ENCODE measurements around the gene PTBP3.

PTBP3 gene

GRCh38 chr9:112180387-112180881, 153.0 kb downstream of the PTBP3 start:
- Histone ChIP-seq H3K9ac (no peak overlapping the region; the same call in 1 of the 2 replicates), H2AFZ (ENCODE audit: low read depth) (peak overlapping the region; percentile 31), H3K4me2 (peak overlapping the region; percentile 60), H3K36me3 (ENCODE audit: insufficient read depth) (no peaks in the 10 kb centered on the region), H3K27me3 (ENCODE audit: insufficient read depth, low read depth) (no peaks in the 10 kb centered on the region), H3K4me1 (ENCODE audit: low read depth, poor library complexity, severe bottlenecking) (peaks cover 37% of the 10 kb centered on the region), H4K20me1 (ENCODE audit: insufficient read depth) (no peaks in the 10 kb centered on the region), H3K79me2 (ENCODE audit: insufficient read depth, low read depth) (no peaks in the 10 kb centered on the region), H3K4me3 (IDR thresholded peaks at IDR 0.05; ENCODE audit: insufficient read depth, low read depth, low read length) (no peak overlapping the region), H3K27ac (peak overlapping the region; percentile 28; the same call in 1 of the 2 replicates)
- TF ChIP-seq, protein P1, sequence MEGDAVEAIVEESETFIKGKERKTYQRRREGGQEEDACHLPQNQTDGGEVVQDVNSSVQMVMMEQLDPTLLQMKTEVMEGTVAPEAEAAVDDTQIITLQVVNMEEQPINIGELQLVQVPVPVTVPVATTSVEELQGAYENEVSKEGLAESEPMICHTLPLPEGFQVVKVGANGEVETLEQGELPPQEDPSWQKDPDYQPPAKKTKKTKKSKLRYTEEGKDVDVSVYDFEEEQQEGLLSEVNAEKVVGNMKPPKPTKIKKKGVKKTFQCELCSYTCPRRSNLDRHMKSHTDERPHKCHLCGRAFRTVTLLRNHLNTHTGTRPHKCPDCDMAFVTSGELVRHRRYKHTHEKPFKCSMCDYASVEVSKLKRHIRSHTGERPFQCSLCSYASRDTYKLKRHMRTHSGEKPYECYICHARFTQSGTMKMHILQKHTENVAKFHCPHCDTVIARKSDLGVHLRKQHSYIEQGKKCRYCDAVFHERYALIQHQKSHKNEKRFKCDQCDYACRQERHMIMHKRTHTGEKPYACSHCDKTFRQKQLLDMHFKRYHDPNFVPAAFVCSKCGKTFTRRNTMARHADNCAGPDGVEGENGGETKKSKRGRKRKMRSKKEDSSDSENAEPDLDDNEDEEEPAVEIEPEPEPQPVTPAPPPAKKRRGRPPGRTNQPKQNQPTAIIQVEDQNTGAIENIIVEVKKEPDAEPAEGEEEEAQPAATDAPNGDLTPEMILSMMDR (conservative IDR thresholded peaks at IDR 0.05; ENCODE audit: low read depth, low read length), result no peak

DNA sequence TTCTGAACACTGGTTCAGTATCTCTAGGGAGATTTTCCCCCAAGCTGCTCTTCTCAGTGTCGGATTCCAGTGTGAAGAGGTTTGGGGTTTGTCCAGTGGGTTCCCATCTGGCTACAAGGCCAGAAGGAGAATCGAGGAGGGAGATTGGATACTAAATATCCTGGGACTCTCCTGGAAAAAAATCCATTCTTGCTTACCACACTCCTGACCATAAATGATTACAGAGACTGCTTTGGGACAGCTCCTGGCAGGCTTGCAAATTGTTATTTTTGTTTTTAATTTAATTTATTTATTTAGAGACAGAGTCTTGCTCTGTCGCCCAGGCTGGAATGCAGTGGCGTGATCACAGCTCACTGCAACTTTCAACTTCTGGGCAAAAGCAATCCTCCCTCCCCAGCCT, 153.6 kb downstream of the PTBP3 start:
- Histone ChIP-seq H3K4me1 (ENCODE audit: low read depth, poor library complexity, severe bottlenecking) (peaks cover 38% of the 10 kb centered on the region), H3K27ac (peak overlapping the region; percentile 28; the same call in 1 of the 2 replicates), H3K27me3 (ENCODE audit: insufficient read depth, low read depth) (no peaks in the 10 kb centered on the region), H3K36me3 (ENCODE audit: insufficient read depth) (no peaks in the 10 kb centered on the region), H4K20me1 (ENCODE audit: insufficient read depth) (no peaks in the 10 kb centered on the region), H3K4me2 (peak overlapping the region; percentile 60), H3K4me3 (IDR thresholded peaks at IDR 0.05; ENCODE audit: insufficient read depth, low read depth, low read length) (no peak overlapping the region), H2AFZ (ENCODE audit: low read depth) (peak overlapping the region; percentile 31; the same call in 1 of the 2 replicates), H3K79me2 (ENCODE audit: insufficient read depth, low read depth) (no peaks in the 10 kb centered on the region), H3K9ac (no peak overlapping the region; the same call in 1 of the 2 replicates)
- TF ChIP-seq, protein P1 (conservative IDR thresholded peaks at IDR 0.05; ENCODE audit: low read depth, low read length), result no peak

DNA sequence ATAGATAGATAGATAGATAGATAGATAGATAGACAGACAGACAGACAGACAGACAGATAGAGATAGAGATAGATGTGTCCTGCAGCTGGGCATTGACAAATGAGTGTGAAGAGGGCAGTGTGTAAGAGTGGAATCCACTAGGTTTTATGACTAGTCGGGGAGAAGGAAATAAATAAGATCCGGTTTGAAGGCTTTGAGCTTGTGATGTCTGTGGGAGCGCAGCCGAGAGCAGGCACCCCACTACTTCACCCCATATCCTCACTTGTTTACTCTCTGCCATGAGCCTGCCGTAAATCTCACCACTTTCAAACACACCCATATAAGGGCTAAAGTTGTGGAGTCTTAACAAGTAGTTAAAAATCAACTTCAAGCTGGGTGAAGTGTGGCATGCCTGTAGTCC, 156.9 kb downstream of the PTBP3 start:
- Histone ChIP-seq H3K79me2 (ENCODE audit: insufficient read depth, low read depth) (no peaks in the 10 kb centered on the region), H3K4me3 (IDR thresholded peaks at IDR 0.05; ENCODE audit: insufficient read depth, low read depth, low read length) (no peak overlapping the region), H3K4me1 (ENCODE audit: low read depth, poor library complexity, severe bottlenecking) (peaks cover 30% of the 10 kb centered on the region), H3K9ac (no peak overlapping the region), H3K4me2 (no peak overlapping the region), H2AFZ (ENCODE audit: low read depth) (no peak overlapping the region), H3K27me3 (ENCODE audit: insufficient read depth, low read depth) (no peaks in the 10 kb centered on the region), H4K20me1 (ENCODE audit: insufficient read depth) (no peaks in the 10 kb centered on the region), H3K36me3 (ENCODE audit: insufficient read depth) (no peaks in the 10 kb centered on the region), H3K27ac (no peak overlapping the region)
- TF ChIP-seq, protein P1 (conservative IDR thresholded peaks at IDR 0.05; ENCODE audit: low read depth, low read length), result no peak

DNA sequence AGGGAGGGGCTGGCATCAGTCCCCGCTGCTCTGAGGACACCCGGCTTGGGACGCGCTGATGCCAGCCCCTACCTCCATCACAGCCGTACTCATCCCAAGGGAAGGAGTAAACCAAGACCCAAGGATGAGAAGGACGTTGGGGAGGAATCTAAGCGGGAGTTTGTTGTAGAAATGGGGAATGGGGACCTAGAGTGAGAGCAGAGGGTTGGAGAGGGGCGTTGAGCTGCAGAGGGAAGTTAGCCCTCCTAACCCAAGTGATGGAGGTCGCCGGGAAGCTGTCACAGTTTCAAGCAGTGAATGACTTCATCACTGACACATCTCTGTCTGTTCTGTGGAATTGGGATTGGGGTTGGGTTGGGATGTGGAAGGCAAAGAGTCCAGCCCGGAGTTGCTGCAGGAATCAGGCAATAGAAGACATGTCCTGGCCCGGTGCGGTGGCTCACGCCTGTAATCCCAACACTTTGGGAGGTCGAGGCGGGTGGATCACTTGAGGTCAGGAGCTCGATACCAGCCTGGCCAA, 157.6 kb downstream of the PTBP3 start:
- Histone ChIP-seq H3K79me2 (ENCODE audit: insufficient read depth, low read depth) (no peaks in the 10 kb centered on the region), H2AFZ (ENCODE audit: low read depth) (peak overlapping the region; percentile 86; the same call in 1 of the 2 replicates), H3K36me3 (ENCODE audit: insufficient read depth) (no peaks in the 10 kb centered on the region), H3K27ac (no peak overlapping the region), H3K9ac (peak overlapping the region; percentile 82; the same call in 1 of the 2 replicates), H4K20me1 (ENCODE audit: insufficient read depth) (no peaks in the 10 kb centered on the region), H3K4me3 (IDR thresholded peaks at IDR 0.05; ENCODE audit: insufficient read depth, low read depth, low read length) (no peak overlapping the region), H3K4me1 (ENCODE audit: low read depth, poor library complexity, severe bottlenecking) (peaks cover 24% of the 10 kb centered on the region), H3K27me3 (ENCODE audit: insufficient read depth, low read depth) (no peaks in the 10 kb centered on the region), H3K4me2 (peak overlapping the region; percentile 81; the same call in 1 of the 2 replicates)
- TF ChIP-seq, protein P1 (conservative IDR thresholded peaks at IDR 0.05; ENCODE audit: low read depth, low read length), result no peak
